ENCODE data around the gene RMND1.
A peak's percentile ranks its signal among the peaks of the same experiment; 100 is the strongest.
"Not testable (repeated sequence)": the region's sequence is repeated elsewhere in the genome, so short reads cannot be mapped to it uniquely, and the experiment has no call there.

The RMND1 gene

GRCh38 chr6:151413372-151414145, 38.4 kb downstream of the RMND1 start:
- DNase-seq: no peak

GRCh38 chr6:151412909-151413308, 39.0 kb downstream of the RMND1 start:
- DNase-seq: peak; percentile 39

- no peak for DNase-seq
These were observed 42.2 kb downstream of the RMND1 start for GRCh38 chr6:151409679-151410078.

GRCh38 chr6:151409260-151409659, 42.7 kb downstream of the RMND1 start:
- no peak for DNase-seq

- DNase-seq: no peak
These were observed 43.1 kb downstream of the RMND1 start for GRCh38 chr6:151408858-151409257.

- DNase-seq: no peak
These were observed 48.0 kb downstream of the RMND1 start for GRCh38 chr6:151403919-151404308.

- no peak for DNase-seq
These were observed 49.7 kb downstream of the RMND1 start for GRCh38 chr6:151402228-151402627.

GRCh38 chr6:151400473-151400872, 51.5 kb downstream of the RMND1 start:
- peak; percentile 42 for DNase-seq

- DNase-seq: no peak
These were observed 52.2 kb downstream of the RMND1 start for GRCh38 chr6:151399679-151400078.

- no peak for DNase-seq
These were observed 58.5 kb downstream of the RMND1 start for GRCh38 chr6:151393410-151393809.

GRCh38 chr6:151392427-151392826, 59.5 kb downstream of the RMND1 start:
- DNase-seq: no peak

GRCh38 chr6:151391471-151392413, 60.2 kb downstream of the RMND1 start, which contains the start of gene ZBTB2:
Gene ZBTB2, minus strand, starts transcription at chr6:151391559. Its CDS starts 17,922 bp downstream, at chr6:151373637.
- DNase-seq: peak; percentile 58

- DNase-seq: peak; percentile 74
These were observed 61.0 kb downstream of the RMND1 start for GRCh38 chr6:151390851-151391470.

GRCh38 chr6:151390276-151390850, 61.6 kb downstream of the RMND1 start:
- DNase-seq: peak; percentile 100

- DNase-seq: peak; percentile 58
These were observed 62.2 kb downstream of the RMND1 start for GRCh38 chr6:151389618-151390275.

- DNase-seq: no peak
These were observed 62.8 kb downstream of the RMND1 start for GRCh38 chr6:151388997-151389617.

- DNase-seq: peak; percentile 61
These were observed 63.7 kb downstream of the RMND1 start for GRCh38 chr6:151388236-151388635.

- no peak for DNase-seq
These were observed 64.6 kb downstream of the RMND1 start for GRCh38 chr6:151387175-151387970.

GRCh38 chr6:151385177-151385576, 66.7 kb downstream of the RMND1 start:
- DNase-seq: peak; percentile 12

GRCh38 chr6:151384151-151384550, 67.8 kb downstream of the RMND1 start:
- DNase-seq: no peak

GRCh38 chr6:151382631-151383030, 69.3 kb downstream of the RMND1 start:
- not testable (repeated sequence) for DNase-seq
